CD14-positive monocyte (primary cell): ENCODE data around the gene FRMD3. TPM values are rescaled to one million over a fixed set of nuclear protein-coding genes. Genes with fewer than 3 reads are reported as not detected.

Experiments used
- DNase-seq, 3 donors: peaks; one replicate each; pipeline ENCODE4 v3.0.0-alpha.2; 2011 to 2022
- H2AFZ ChIP-seq: 2 replicates; pipeline ENCODE4 v1.6.0; 2012; ENCODE audit warnings: mild to moderate bottlenecking, low read depth, low read length, inconsistent platforms; ENCODE audit not compliant: insufficient read depth, poor library complexity, severe bottlenecking
- H3K27ac ChIP-seq, 2 donors: 1 replicate in 1 of 2; 2 replicates in 1 of 2; pipeline ENCODE4 v1.5.1; 2012 to 2013; ENCODE audit warnings: low read length in 2 of 2, control low read depth in 1 of 2, inconsistent platforms in 1 of 2, low read depth in 1 of 2, mild to moderate bottlenecking in 1 of 2
- H3K27me3 ChIP-seq, 2 donors: one replicate each; pipeline versions ENCODE4 v1.6.0 to v1.6.1; 2011 to 2013; ENCODE audit warnings: low read length in 2 of 2; ENCODE audit not compliant: control insufficient read depth in 2 of 2, insufficient read depth in 2 of 2
- H3K36me3 ChIP-seq, 2 donors: replicated peaks in 1 of 2; 1 replicate in 1 of 2; 2 replicates in 1 of 2; pipeline versions ENCODE4 v1.5.1 to v1.6.1; 2012 to 2013; ENCODE audit warnings: low read length in 2 of 2, control low read depth in 1 of 2, inconsistent platforms in 1 of 2, mild to moderate bottlenecking in 1 of 2; ENCODE audit not compliant: insufficient read depth in 2 of 2, control insufficient read depth in 1 of 2
- H3K4me1 ChIP-seq, 2 donors: 1 replicate in 1 of 2; 2 replicates in 1 of 2; pipeline versions ENCODE4 v1.5.1 to v1.6.1; 2012 to 2013; ENCODE audit warnings: low read length in 2 of 2, control low read depth in 1 of 2, inconsistent platforms in 1 of 2, mild to moderate bottlenecking in 1 of 2, moderate library complexity in 1 of 2; ENCODE audit not compliant: insufficient read depth in 2 of 2, control insufficient read depth in 1 of 2
- H3K4me2 ChIP-seq: replicated peaks from 2 replicates; pipeline ENCODE3; 2012; ENCODE audit warnings: low read length, moderate library complexity, mild to moderate bottlenecking; ENCODE audit not compliant: poor library complexity, severe bottlenecking; ENCODE audit errors: extremely low read depth
- H3K4me3 ChIP-seq, 3 experiments: fragments of 200-600 bp in 1 of 3; sonication (generic) in 1 of 3; replicated peaks in 1 of 3; 1 replicate in 2 of 3; 2 replicates in 1 of 3; pipeline ENCODE4 v1.5.1; 2011 to 2013; ENCODE audit warnings: low read length in 3 of 3, mild to moderate bottlenecking in 3 of 3, control low read depth in 2 of 3, low read depth in 2 of 3, inconsistent platforms in 1 of 3, moderate library complexity in 1 of 3
- H3K79me2 ChIP-seq: 2 replicates; pipeline ENCODE4 v1.6.0; 2012; ENCODE audit warnings: mild to moderate bottlenecking, control low read depth, inconsistent platforms, low read length, moderate library complexity; ENCODE audit not compliant: insufficient read depth
- H3K9ac ChIP-seq: 2 replicates; pipeline ENCODE4 v1.6.0; 2017; ENCODE audit warnings: low read length, mild to moderate bottlenecking; ENCODE audit not compliant: insufficient read depth, poor library complexity, severe bottlenecking
- H3K9me3 ChIP-seq, 2 donors: replicated peaks in 1 of 2; 1 replicate in 1 of 2; 2 replicates in 1 of 2; pipeline versions ENCODE4 v1.5.1 to v1.6.1; 2012 to 2013; ENCODE audit warnings: low read length in 2 of 2, control low read depth in 1 of 2; ENCODE audit not compliant: control insufficient read depth in 1 of 2, insufficient read depth in 1 of 2
- H4K20me1 ChIP-seq: 2 replicates; pipeline ENCODE4 v1.6.0; 2012; ENCODE audit warnings: mild to moderate bottlenecking, low read length, control low read depth, moderate library complexity; ENCODE audit not compliant: insufficient read depth
- H3K27ac Mint-ChIP-seq, 7 donors: one replicate each; pipeline ENCODE4 v1.8.0; 2020; ENCODE audit warnings: mild to moderate bottlenecking in 7 of 7, mixed read lengths in 7 of 7, moderate library complexity in 6 of 7, inconsistent platforms in 2 of 7
- H3K27me3 Mint-ChIP-seq, 3 donors: one replicate each; pipeline ENCODE4 v1.8.0; 2021 to 2022; ENCODE audit warnings: low read depth in 3 of 3, mild to moderate bottlenecking in 3 of 3, mixed read lengths in 3 of 3, moderate library complexity in 3 of 3, inconsistent platforms in 1 of 3
- H3K36me3 Mint-ChIP-seq, 2 donors: one replicate each; pipeline ENCODE4 v1.8.0; 2020; ENCODE audit warnings: mixed read lengths in 2 of 2, inconsistent platforms in 1 of 2, mild to moderate bottlenecking in 1 of 2
- H3K4me1 Mint-ChIP-seq: one replicate; pipeline ENCODE4 v1.8.0; 2020; ENCODE audit warnings: mild to moderate bottlenecking, mixed read lengths
- H3K4me3 Mint-ChIP-seq, 2 donors: one replicate each; pipeline ENCODE4 v1.8.0; 2020; ENCODE audit warnings: mild to moderate bottlenecking in 2 of 2, mixed read lengths in 2 of 2, moderate library complexity in 1 of 2
- H3K9me3 Mint-ChIP-seq, 7 donors: one replicate each; pipeline ENCODE4 v1.8.0; 2020 to 2022; ENCODE audit warnings: mixed read lengths in 7 of 7, mild to moderate bottlenecking in 6 of 7, moderate library complexity in 6 of 7, inconsistent platforms in 2 of 7
- CTCF ChIP-seq: fragments of 200-600 bp; IDR thresholded peaks from one replicate; pipeline ENCODE4 v1.8.0; 2022; ENCODE audit warnings: antibody characterized with exemption, mild to moderate bottlenecking
- WGBS: methylation state at CpG from one replicate; pipeline ENCODE4 v1.1.5; 2013; ENCODE audit warnings: missing lambda C conversion rate; ENCODE audit not compliant: insufficient coverage; 5-methylcytosine and 5-hydroxymethylcytosine counted together
- intact Hi-C, 2 donors: fragments of 100-400 bp; cut with micrococcal nuclease; formaldehyde crosslinking; loops; one replicate each; pipeline versions ENCODE4 v1.15.0 to v1.15.1; 2023
- polyA plus RNA-seq, 3 donors: library from polyadenylated mRNA; depleted of rRNA in 1 of 3; unstranded in 2 of 3; stranded (reverse) in 1 of 3; fragments of 300-500 nt in 2 of 3; fragments of >200 nt in 1 of 3; fragmentation: Illumina TruSeq in 2 of 3; gene quantifications; 1 replicate in 2 of 3; 2 replicates in 1 of 3; pipeline ENCODE4 v1.2.3, GENCODE V29; 2012 to 2021

Gene FRMD3
- polyA plus RNA-seq, 3 donors, result 2.8 to 9.8 (median 4.2) TPM

- intact Hi-C loops, result no loop called here
- 83% methylated on average over 3 of the region's 9 CpGs for WGBS
These were observed 329.9 kb downstream of the FRMD3 start for GRCh38 chr9:83208065-83208850.

GRCh38 chr9:83204047-83204446 is 334.2 kb downstream of the FRMD3 start:
- Mint-ChIP-seq H3K4me1 (no peaks in the 10 kb centered on the region), H3K36me3 (no peaks in the 10 kb centered on the region), H3K27ac (peak overlapping the region in 1 of 7 donors; percentile 52), H3K9me3 (peaks cover 0 to 1% (median 0%) of the 10 kb centered on the region in 7 donors), H3K4me3 (no peak overlapping the region), H3K27me3 (peaks cover 2 to 8% (median 3%) of the 10 kb centered on the region in 3 donors)
- H3K4me2 ChIP-seq, result no peak overlapping the region
- H3K27me3 ChIP-seq, result no peaks in the 10 kb centered on the region
- H4K20me1 ChIP-seq, result no peaks in the 10 kb centered on the region
- no peaks in the 10 kb centered on the region for H3K79me2 ChIP-seq
- DNase-seq, result no peak
- intact Hi-C loops, result no loop called here
- no peak overlapping the region for H2AFZ ChIP-seq
- H3K4me1 ChIP-seq, result no peaks in the 10 kb centered on the region
- no peak overlapping the region for H3K4me3 ChIP-seq
- no peak overlapping the region for H3K27ac ChIP-seq
- no peak overlapping the region for H3K9ac ChIP-seq
- 100% methylated on average over 1 of the region's 1 CpG for WGBS
- H3K36me3 ChIP-seq, result no peaks in the 10 kb centered on the region
- no peak for TF ChIP-seq CTCF
- no peaks in the 10 kb centered on the region for H3K9me3 ChIP-seq

More at GRCh38 chr9:83208065-83208850, 329.9 kb downstream of the FRMD3 start:
- Histone ChIP-seq H3K9me3 (no peaks in the 10 kb centered on the region), H3K9ac (no peak overlapping the region), H3K27ac (no peak overlapping the region), H3K4me2 (no peak overlapping the region), H3K27me3 (no peaks in the 10 kb centered on the region), H2AFZ (no peak overlapping the region), H4K20me1 (no peaks in the 10 kb centered on the region), H3K36me3 (no peaks in the 10 kb centered on the region), H3K4me3 (no peak overlapping the region), H3K4me1 (no peaks in the 10 kb centered on the region), H3K79me2 (no peaks in the 10 kb centered on the region)
- H3K27ac Mint-ChIP-seq, result no peak overlapping the region
- peaks cover 0 to 6% (median 5%) of the 10 kb centered on the region in 3 donors for H3K27me3 Mint-ChIP-seq
- no peaks in the 10 kb centered on the region for H3K36me3 Mint-ChIP-seq
- peaks cover 0 to 1% (median 0%) of the 10 kb centered on the region in 7 donors for H3K9me3 Mint-ChIP-seq
- TF ChIP-seq CTCF, result no peak
- no peaks in the 10 kb centered on the region for H3K4me1 Mint-ChIP-seq
- no peak overlapping the region for H3K4me3 Mint-ChIP-seq
- DNase-seq, result no peak
